Measurements from ENCODE around the gene ADK. TPM values are rescaled to one million over a fixed set of nuclear protein-coding genes. Genes with fewer than 3 reads are reported as not detected.

Gene ADK
- total RNA-seq, 1 experiment from 2014 or later, result 66.6 TPM

- no peaks in the 10 kb centered on the region for H3K9me3 Mint-ChIP-seq (ENCODE audit: low read depth, unreplicated experiment)
- H3K27ac Mint-ChIP-seq (ENCODE audit: unreplicated experiment), result no peak overlapping the region
- no peak overlapping the region for H3K4me3 Mint-ChIP-seq (ENCODE audit: low read depth, unreplicated experiment)
- CTCF ChIA-PET, result no interaction called here
- intact Hi-C loops (cut with micrococcal nuclease; ENCODE audit: unreplicated experiment), result no loop called here
- H3K36me3 Mint-ChIP-seq (ENCODE audit: insufficient read depth, unreplicated experiment), result no peaks in the 10 kb centered on the region
- DNase-seq, result no peak
- no TSS peak for BruUV-seq (replicated peaks)
- no peaks in the 10 kb centered on the region for H3K27me3 Mint-ChIP-seq (ENCODE audit: unreplicated experiment)
- TF ChIP-seq CTCF (IDR thresholded peaks at IDR 0.05; ENCODE audit: unreplicated experiment), result no peak
- H3K4me1 Mint-ChIP-seq (ENCODE audit: low read depth, unreplicated experiment), result no peaks in the 10 kb centered on the region
These were observed 280.8 kb downstream of the ADK start for GRCh38 chr10:74431816-74432215.

- CTCF ChIA-PET, result no interaction called here
- H3K27me3 Mint-ChIP-seq (ENCODE audit: unreplicated experiment), result no peaks in the 10 kb centered on the region
- no peaks in the 10 kb centered on the region for H3K9me3 Mint-ChIP-seq (ENCODE audit: low read depth, unreplicated experiment)
- DNase-seq, result no peak
- TF ChIP-seq CTCF (IDR thresholded peaks at IDR 0.05; ENCODE audit: unreplicated experiment), result no peak
- intact Hi-C loops (cut with micrococcal nuclease; ENCODE audit: unreplicated experiment), result no loop called here
- no peak overlapping the region for H3K4me3 Mint-ChIP-seq (ENCODE audit: low read depth, unreplicated experiment)
- H3K36me3 Mint-ChIP-seq (ENCODE audit: insufficient read depth, unreplicated experiment), result no peaks in the 10 kb centered on the region
- no TSS peak for BruUV-seq (replicated peaks)
- no peak overlapping the region for H3K27ac Mint-ChIP-seq (ENCODE audit: unreplicated experiment)
- peaks cover 10% of the 10 kb centered on the region for H3K4me1 Mint-ChIP-seq (ENCODE audit: low read depth, unreplicated experiment)
These were observed 282.0 kb downstream of the ADK start for GRCh38 chr10:74432841-74433594.

GRCh38 chr10:74433595-74433956, 282.6 kb downstream of the ADK start:
- CTCF ChIA-PET, result no interaction called here
- H3K27ac Mint-ChIP-seq (ENCODE audit: unreplicated experiment), result no peak overlapping the region

GRCh38 chr10:74433993-74434392, 283.0 kb downstream of the ADK start:
- no TSS peak for BruUV-seq (replicated peaks)
- no peak for TF ChIP-seq CTCF (IDR thresholded peaks at IDR 0.05; ENCODE audit: unreplicated experiment)
- H3K27me3 Mint-ChIP-seq (ENCODE audit: unreplicated experiment), result no peaks in the 10 kb centered on the region
- H3K36me3 Mint-ChIP-seq (ENCODE audit: insufficient read depth, unreplicated experiment), result no peaks in the 10 kb centered on the region
- H3K4me1 Mint-ChIP-seq (ENCODE audit: low read depth, unreplicated experiment), result peaks cover 19% of the 10 kb centered on the region
- H3K4me3 Mint-ChIP-seq (ENCODE audit: low read depth, unreplicated experiment), result no peak overlapping the region
- intact Hi-C loops (cut with micrococcal nuclease; ENCODE audit: unreplicated experiment), result no loop called here
- CTCF ChIA-PET, result no interaction called here
- no peaks in the 10 kb centered on the region for H3K9me3 Mint-ChIP-seq (ENCODE audit: low read depth, unreplicated experiment)
- DNase-seq, result no peak
- H3K27ac Mint-ChIP-seq (ENCODE audit: unreplicated experiment), result no peak overlapping the region

More at GRCh38 chr10:74433595-74433956, 282.6 kb downstream of the ADK start:
- Mint-ChIP-seq H3K4me1 (ENCODE audit: low read depth, unreplicated experiment) (peaks cover 15% of the 10 kb centered on the region), H3K27me3 (ENCODE audit: unreplicated experiment) (no peaks in the 10 kb centered on the region), H3K36me3 (ENCODE audit: insufficient read depth, unreplicated experiment) (no peaks in the 10 kb centered on the region), H3K9me3 (ENCODE audit: low read depth, unreplicated experiment) (no peaks in the 10 kb centered on the region), H3K4me3 (ENCODE audit: low read depth, unreplicated experiment) (no peak overlapping the region)
- TF ChIP-seq CTCF (IDR thresholded peaks at IDR 0.05; ENCODE audit: unreplicated experiment), result no peak
- no TSS peak for BruUV-seq (replicated peaks)
- intact Hi-C loops (cut with micrococcal nuclease; ENCODE audit: unreplicated experiment), result no loop called here
- no peak for DNase-seq
